H1 (cell line): Measurements from ENCODE around the gene LTA. TPM values are rescaled to one million over a fixed set of nuclear protein-coding genes. Genes with fewer than 3 reads are reported as not detected.

Experiments
- MAFK ChIP-seq: IDR thresholded peaks from 2 replicates; pipeline ENCODE4 v1.6.1; 2012; ENCODE audit warnings: low read depth, mild to moderate bottlenecking, improper control_type of control experiment, low read length
- polyA plus RNA-seq, 7 experiments: library from polyadenylated mRNA; depleted of rRNA in 3 of 7; stranded (reverse) in 5 of 7; unstranded in 2 of 7; fragments of >200 nt in 5 of 7; fragments of 200-250 nt in 2 of 7; gene quantifications; 1 replicate in 5 of 7; 2 replicates in 1 of 7; 4 replicates in 1 of 7; pipeline versions ENCODE4 v1.2.1 to v1.2.3, GENCODE V29; 2011 to 2013; ENCODE audit warnings: missing spikeins in 2 of 7, mixed read lengths in 2 of 7
- total RNA-seq: library from RNA; stranded (reverse); fragmentation: NEBNext Ultra II Directional; extraction: Animal tissue kit (Norgen Biotek cat#: 25700); gene quantifications from 2 replicates; pipeline ENCODE4 v1.2.1, GENCODE V29; 2021

The LTA gene
- total and polyA plus RNA-seq, 2 of the 8 experiments (the other 6 are each of a cell fraction or from before 2014, with no cell fraction given), result not detected

GRCh38 chr6:31532644-31533454 is 39.2 kb upstream of the LTA start (continued):
- no peak for TF ChIP-seq MAFK
